ENCODE data around the gene PTPN5.

GRCh38 chr11:18774801-18775200 is 16.8 kb downstream of the PTPN5 start:
- TF ChIP-seq YY1 (IDR thresholded peaks at IDR 0.05; ENCODE audit: insufficient read depth, insufficient read length) (no peak), ZNF274 (IDR thresholded peaks at IDR 0.05; ENCODE audit: low read depth, low read length) (no peak)

All from NT2/D1 (cell line).